Neuronal stem cell (in vitro differentiated cells): ENCODE data around the gene C6orf89.
"Not testable (repeated sequence)": the region's sequence is repeated elsewhere in the genome, so short reads cannot be mapped to it uniquely, and the experiment has no call there.

Experiments
- DNase-seq: peaks from one replicate; pipeline ENCODE4 v3.0.0-alpha.2; 2013; ENCODE audit warnings: low spot score
- H2AFZ ChIP-seq: one replicate; pipeline ENCODE4 v1.6.1; 2013; ENCODE audit warnings: mild to moderate bottlenecking, low read length, inconsistent platforms
- H2AK5ac ChIP-seq: 2 replicates; pipeline ENCODE4 v1.6.1; 2013; ENCODE audit warnings: low read depth, mild to moderate bottlenecking, inconsistent platforms, low read length, moderate library complexity, mixed read lengths
- H2BK120ac ChIP-seq: 2 replicates; pipeline ENCODE4 v1.6.1; 2013; ENCODE audit warnings: low read depth, mild to moderate bottlenecking, inconsistent platforms, low read length, moderate library complexity, mixed read lengths
- H2BK12ac ChIP-seq: one replicate; pipeline ENCODE4 v1.6.1; 2013; ENCODE audit warnings: low read length, inconsistent platforms
- H2BK15ac ChIP-seq: 2 replicates; pipeline ENCODE4 v1.6.1; 2013; ENCODE audit warnings: mild to moderate bottlenecking, low read length, inconsistent platforms, mixed read lengths
- H2BK5ac ChIP-seq: one replicate; pipeline ENCODE4 v1.6.1; 2013; ENCODE audit warnings: inconsistent platforms, mild to moderate bottlenecking, low read length, moderate library complexity
- H3K14ac ChIP-seq: one replicate; pipeline ENCODE4 v1.6.1; 2013; ENCODE audit warnings: low read length, inconsistent platforms
- H3K18ac ChIP-seq: 2 replicates; pipeline ENCODE4 v1.6.1; 2013; ENCODE audit warnings: low read length, inconsistent platforms
- H3K23ac ChIP-seq: 2 replicates; pipeline ENCODE4 v1.6.1; 2013; ENCODE audit warnings: low read depth, mild to moderate bottlenecking, mixed read lengths, low read length, inconsistent platforms; ENCODE audit not compliant: poor library complexity
- H3K27ac ChIP-seq: replicated peaks from 3 replicates; pipeline ENCODE4 v1.5.1; 2013; ENCODE audit warnings: low read length, inconsistent platforms
- H3K27me3 ChIP-seq, 3 experiments: 2 replicates each; pipeline ENCODE4 v1.6.1; 2013; ENCODE audit warnings: low read length in 3 of 3, mild to moderate bottlenecking in 2 of 3, inconsistent platforms in 1 of 3, low read depth in 1 of 3, mixed read lengths in 1 of 3, moderate library complexity in 1 of 3; ENCODE audit not compliant: control insufficient read depth in 3 of 3, insufficient read depth in 3 of 3
- H3K36me3 ChIP-seq, 2 donors: replicated peaks in 1 of 2; 2 replicates each; pipeline ENCODE4 v1.6.1; 2013; ENCODE audit warnings: low read length in 2 of 2; ENCODE audit not compliant: control insufficient read depth in 2 of 2, insufficient read depth in 2 of 2
- H3K4ac ChIP-seq: 2 replicates; pipeline ENCODE4 v1.6.1; 2013; ENCODE audit warnings: inconsistent platforms, mild to moderate bottlenecking, low read length, moderate library complexity
- H3K4me1 ChIP-seq, 2 donors: 1 replicate in 1 of 2; 2 replicates in 1 of 2; pipeline ENCODE4 v1.6.1; 2013; ENCODE audit warnings: low read length in 2 of 2, low read depth in 1 of 2; ENCODE audit not compliant: control insufficient read depth in 2 of 2, insufficient read depth in 1 of 2
- H3K4me2 ChIP-seq: one replicate; pipeline ENCODE4 v1.6.1; 2013; ENCODE audit warnings: mild to moderate bottlenecking, low read length, inconsistent platforms; ENCODE audit not compliant: insufficient read depth, poor library complexity, severe bottlenecking
- H3K4me3 ChIP-seq, 2 donors: 2 replicates each; pipeline ENCODE4 v1.5.1; 2013; ENCODE audit warnings: low read length in 2 of 2, mild to moderate bottlenecking in 2 of 2, inconsistent platforms in 1 of 2, moderate library complexity in 1 of 2
- H3K79me1 ChIP-seq: one replicate; pipeline ENCODE4 v1.6.1; 2013; ENCODE audit warnings: low read depth, mild to moderate bottlenecking, inconsistent platforms, low read length, moderate library complexity
- H3K9ac ChIP-seq: one replicate; pipeline ENCODE4 v1.6.1; 2013; ENCODE audit warnings: mild to moderate bottlenecking, low read depth, low read length, inconsistent platforms; ENCODE audit not compliant: poor library complexity
- H3K9me3 ChIP-seq, 2 donors: replicated peaks in 1 of 2; 2 replicates each; pipeline versions ENCODE3 to v1.6.1; 2013; ENCODE audit warnings: low read length in 2 of 2, mild to moderate bottlenecking in 2 of 2, inconsistent platforms in 1 of 2, low read depth in 1 of 2, mixed read lengths in 1 of 2, moderate library complexity in 1 of 2; ENCODE audit not compliant: control insufficient read depth in 2 of 2, insufficient read depth in 1 of 2
- H4K8ac ChIP-seq: one replicate; pipeline ENCODE4 v1.6.1; 2013; ENCODE audit warnings: low read depth, mild to moderate bottlenecking, inconsistent platforms, low read length, moderate library complexity
- H4K91ac ChIP-seq: one replicate; pipeline ENCODE4 v1.6.1; 2013; ENCODE audit warnings: low read length, low read depth, mild to moderate bottlenecking, inconsistent platforms; ENCODE audit not compliant: poor library complexity
- WGBS, 2 donors: extraction: QIAGEN DNeasy Blood & Tissue Kit; methylation state at CpG; one replicate each; pipeline ENCODE4 v1.1.7; 2013; ENCODE audit warnings: missing lambda C conversion rate in 2 of 2, mixed read lengths in 1 of 2; ENCODE audit not compliant: insufficient read length in 2 of 2, insufficient replicate concordance in 1 of 2; ENCODE audit errors: extremely low coverage in 2 of 2; 5-methylcytosine and 5-hydroxymethylcytosine counted together

C6orf89 gene

GRCh38 chr6:36936824-36937223, 51.1 kb downstream of the C6orf89 start:
- Histone ChIP-seq H2BK12ac (no peak overlapping the region), H3K9ac (no peak overlapping the region)

GRCh38 chr6:36937896-36938295, 52.1 kb downstream of the C6orf89 start:
- Histone ChIP-seq H3K14ac (no peak overlapping the region), H3K9ac (no peak overlapping the region), H3K4me3 (no peak overlapping the region), H2BK12ac (no peak overlapping the region), H2BK5ac (no peak overlapping the region), H3K27me3 (peaks cover 0 to 7% (median 0%) of the 10 kb centered on the region in 3 experiments), H3K36me3 (no peaks in the 10 kb centered on the region), H2BK15ac (no peak overlapping the region), H2AK5ac (no peak overlapping the region), H2AFZ (no peak overlapping the region), H3K79me1 (no peaks in the 10 kb centered on the region), H3K27ac (no peak overlapping the region), H3K23ac (no peak overlapping the region), H4K91ac (no peak overlapping the region), H3K9me3 (peaks cover 0 to 6% of the 10 kb centered on the region in 2 donors), H2BK120ac (no peak overlapping the region), H3K18ac (no peak overlapping the region), H4K8ac (no peak overlapping the region), H3K4me2 (no peak overlapping the region), H3K4me1 (peaks cover 0 to 3% of the 10 kb centered on the region in 2 donors), H3K4ac (no peak overlapping the region)
- no CpG with 5 or more reads among the region's 6 CpGs for WGBS, 2 donors
- DNase-seq: no peak

More at GRCh38 chr6:36936824-36937223, 51.1 kb downstream of the C6orf89 start:
- Histone ChIP-seq H2AFZ (peak overlapping the region; percentile 42), H3K36me3 (no peaks in the 10 kb centered on the region), H2BK15ac (no peak overlapping the region), H4K8ac (no peak overlapping the region), H3K4me3 (no peak overlapping the region), H3K9me3 (peaks cover 0 to 6% of the 10 kb centered on the region in 2 donors), H2BK5ac (no peak overlapping the region), H3K4me2 (no peak overlapping the region), H3K27ac (no peak overlapping the region), H3K18ac (no peak overlapping the region), H2AK5ac (no peak overlapping the region), H3K4me1 (peaks cover 0 to 3% of the 10 kb centered on the region in 2 donors), H3K4ac (no peak overlapping the region), H4K91ac (no peak overlapping the region), H3K27me3 (peaks cover 0 to 7% (median 0%) of the 10 kb centered on the region in 3 experiments), H3K14ac (no peak overlapping the region), H3K79me1 (no peaks in the 10 kb centered on the region), H3K23ac (no peak overlapping the region), H2BK120ac (no peak overlapping the region)
- no CpG with 5 or more reads among the region's 5 CpGs for WGBS, 2 donors
- DNase-seq: no peak

GRCh38 chr6:36938536-36938935, 52.8 kb downstream of the C6orf89 start:
- Histone ChIP-seq H2BK120ac (no peak overlapping the region), H3K27me3 (peaks cover 0 to 7% (median 0%) of the 10 kb centered on the region in 3 experiments), H3K79me1 (no peaks in the 10 kb centered on the region), H3K18ac (no peak overlapping the region), H2BK12ac (no peak overlapping the region), H3K4ac (no peak overlapping the region), H3K4me1 (peaks cover 0 to 3% of the 10 kb centered on the region in 2 donors), H3K14ac (no peak overlapping the region), H2BK5ac (no peak overlapping the region), H3K27ac (no peak overlapping the region), H3K9ac (no peak overlapping the region), H4K8ac (no peak overlapping the region), H2AFZ (no peak overlapping the region), H2AK5ac (no peak overlapping the region), H3K23ac (no peak overlapping the region), H3K4me2 (no peak overlapping the region), H3K36me3 (no peaks in the 10 kb centered on the region), H4K91ac (no peak overlapping the region), H3K4me3 (no peak overlapping the region), H2BK15ac (no peak overlapping the region), H3K9me3 (peaks cover 0 to 6% of the 10 kb centered on the region in 2 donors)
- DNase-seq: no peak
- no CpG with 5 or more reads among the region's 4 CpGs for WGBS, 2 donors

GRCh38 chr6:36939005-36939404, 53.3 kb downstream of the C6orf89 start:
- not testable (repeated sequence) for H3K18ac ChIP-seq, H2BK120ac ChIP-seq, DNase-seq, H3K23ac ChIP-seq, H2BK12ac ChIP-seq, H3K4me3 ChIP-seq, H3K27ac ChIP-seq, H2AFZ ChIP-seq, H4K91ac ChIP-seq, H3K9me3 ChIP-seq, H4K8ac ChIP-seq, H3K9ac ChIP-seq, H3K4ac ChIP-seq, H3K27me3 ChIP-seq, H2BK15ac ChIP-seq, H3K36me3 ChIP-seq, H3K4me2 ChIP-seq, H3K79me1 ChIP-seq, H3K4me1 ChIP-seq, H2AK5ac ChIP-seq, H3K14ac ChIP-seq
- H2BK5ac ChIP-seq: peak overlapping the region; percentile 53
- WGBS, 2 donors: no CpG with 5 or more reads among the region's 5 CpGs
